Stimulated activated CD8-positive, alpha-beta memory T cell treated with anti-CD3 and anti-CD28 coated beads, Interleukin-4, amount 100 ng/mL, for 24 hours (primary cell): Measurements from ENCODE around the gene STK11.

ENCODE experiments used
- DNase-seq: peaks from one replicate; pipeline ENCODE4 v3.0.0-alpha.2; 2020; ENCODE audit warnings: low read depth

Gene STK11

DNA sequence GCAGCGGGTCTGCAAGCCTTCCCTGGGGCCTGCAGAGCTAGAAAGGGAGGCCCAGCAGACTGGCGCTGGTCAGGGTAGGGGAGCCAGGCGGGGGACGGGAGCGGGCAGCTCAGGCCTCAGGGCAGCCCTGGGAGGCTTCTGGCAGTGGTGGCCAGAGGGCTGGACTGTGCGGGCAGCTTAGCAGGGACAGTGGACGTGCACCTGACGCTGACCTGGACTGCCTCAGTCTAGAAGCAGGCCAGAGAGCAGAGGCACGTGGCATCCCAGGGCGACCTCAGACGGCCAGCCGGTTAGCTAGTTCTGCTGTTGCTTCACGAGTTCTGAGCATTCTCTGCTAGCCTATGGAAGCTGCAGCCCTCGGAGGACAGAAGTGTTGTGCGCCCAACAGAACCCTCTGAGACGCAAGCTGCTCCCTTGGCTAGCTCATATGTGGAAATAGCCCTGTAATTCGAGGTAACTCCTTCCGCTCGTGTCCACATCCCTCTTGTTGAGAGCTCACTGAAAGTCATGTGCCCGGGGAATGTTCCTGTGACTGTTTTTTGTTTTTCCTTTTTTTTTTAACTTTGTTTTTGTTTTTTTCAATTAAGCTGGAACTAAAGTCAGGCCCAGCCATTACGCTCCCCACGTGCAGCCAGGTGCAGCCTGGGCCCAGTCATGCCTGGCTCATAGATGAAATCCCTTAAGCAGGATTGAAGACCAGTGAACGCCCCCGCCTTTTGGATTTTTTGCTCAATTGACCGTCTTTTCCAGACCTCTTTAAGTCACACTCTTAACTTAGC lies 67.9 kb downstream of the STK11 start:
- no peak for DNase-seq

DNA sequence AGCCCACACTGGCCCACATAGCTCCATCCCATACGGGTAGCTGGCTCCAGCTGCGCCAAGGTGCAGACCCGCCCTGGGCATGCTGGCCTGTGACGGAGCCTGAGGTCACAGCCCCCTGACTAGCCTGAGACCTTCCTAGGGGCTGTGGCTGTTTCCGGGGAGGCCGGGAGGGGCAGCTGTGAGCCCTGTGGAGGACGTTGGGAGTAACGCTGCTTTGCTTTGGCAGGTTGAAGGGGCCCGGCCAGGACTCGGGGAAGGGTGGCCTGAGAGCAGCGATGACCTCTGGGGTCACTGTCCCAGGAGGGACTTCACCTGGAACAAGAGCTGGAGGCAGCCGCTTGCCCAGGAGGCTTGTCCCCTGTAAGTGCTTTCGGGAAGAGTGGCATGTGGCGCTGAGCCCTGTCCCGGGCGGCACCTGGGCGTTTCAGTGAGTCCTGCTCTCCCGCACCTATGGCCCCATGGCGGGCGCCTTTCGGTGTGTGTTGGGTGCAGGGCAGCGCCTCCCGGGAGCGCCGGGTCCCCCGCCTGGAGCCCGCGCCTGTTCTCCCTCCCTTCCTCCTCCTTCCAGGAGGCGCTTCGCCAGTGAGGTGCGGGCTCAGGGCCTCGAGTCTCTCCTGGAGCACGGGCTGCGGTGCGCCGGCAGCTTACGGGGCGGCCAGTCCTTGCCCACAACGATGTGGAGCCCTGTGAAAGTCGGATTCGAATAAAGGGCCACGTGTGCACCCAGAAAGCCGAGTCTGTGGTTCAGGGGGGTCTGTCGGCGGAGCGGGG lies 68.7 kb downstream of the STK11 start:
- DNase-seq: no peak

DNA sequence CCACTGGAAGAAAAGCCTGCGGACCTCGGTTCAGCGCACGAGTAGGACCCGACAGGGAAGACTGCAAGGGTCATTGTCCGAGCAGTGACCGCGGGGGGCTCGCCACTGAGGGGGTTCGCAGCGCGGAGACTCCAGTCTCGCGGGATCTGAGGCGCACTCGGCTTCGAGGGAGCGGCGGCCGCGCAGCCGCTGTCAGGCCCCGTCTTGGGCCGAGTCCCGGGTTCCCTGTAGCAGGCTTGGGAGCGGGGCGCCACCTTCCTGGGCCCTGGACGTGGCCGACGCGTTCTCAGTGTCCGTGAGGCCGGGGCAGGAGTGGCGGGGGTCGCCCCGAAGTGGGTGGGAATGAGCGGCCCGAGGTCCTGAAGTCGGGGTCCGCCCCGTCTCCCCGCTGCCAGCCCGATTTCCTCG lies 69.3 kb downstream of the STK11 start:
- no peak for DNase-seq

DNA sequence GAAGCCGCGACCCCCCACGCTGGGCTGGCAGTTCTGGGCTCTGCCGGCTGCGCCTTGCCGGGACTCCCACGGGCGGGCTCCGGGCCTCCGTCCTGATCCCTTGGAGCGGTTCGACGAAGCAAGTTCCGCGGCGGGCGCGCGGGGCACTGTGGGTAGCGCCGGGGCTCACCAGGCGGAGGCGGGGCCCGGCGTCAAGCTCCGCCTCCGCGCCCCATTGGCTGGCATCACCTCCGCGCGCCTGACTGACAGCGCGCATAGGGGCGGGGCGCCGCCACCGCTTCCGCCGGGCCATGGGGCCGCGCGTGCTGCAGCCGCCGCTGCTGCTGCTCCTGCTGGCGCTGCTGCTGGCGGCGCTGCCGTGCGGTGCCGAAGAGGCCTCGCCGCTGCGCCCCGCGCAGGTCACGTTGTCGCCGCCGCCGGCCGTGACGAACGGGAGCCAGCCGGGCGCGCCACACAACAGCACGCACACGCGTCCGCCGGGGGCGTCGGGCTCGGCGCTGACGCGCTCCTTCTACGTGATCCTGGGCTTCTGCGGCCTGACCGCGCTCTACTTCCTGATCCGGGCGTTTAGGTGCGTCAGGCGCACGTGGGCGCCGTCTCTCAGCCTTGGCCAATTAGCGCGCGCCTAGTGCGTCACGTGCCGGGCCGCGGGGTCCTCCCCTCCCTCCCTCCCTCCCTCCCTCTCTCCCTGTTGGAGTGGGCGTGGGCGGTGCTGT lies 69.8 kb downstream of the STK11 start, which contains the start of gene FAM174C:
Gene FAM174C (plus strand): TSS at position 271 of the 716 bp plus-strand sequence. CDS start 20 bp downstream, at position 291.
- peak; percentile 95 for DNase-seq

DNA sequence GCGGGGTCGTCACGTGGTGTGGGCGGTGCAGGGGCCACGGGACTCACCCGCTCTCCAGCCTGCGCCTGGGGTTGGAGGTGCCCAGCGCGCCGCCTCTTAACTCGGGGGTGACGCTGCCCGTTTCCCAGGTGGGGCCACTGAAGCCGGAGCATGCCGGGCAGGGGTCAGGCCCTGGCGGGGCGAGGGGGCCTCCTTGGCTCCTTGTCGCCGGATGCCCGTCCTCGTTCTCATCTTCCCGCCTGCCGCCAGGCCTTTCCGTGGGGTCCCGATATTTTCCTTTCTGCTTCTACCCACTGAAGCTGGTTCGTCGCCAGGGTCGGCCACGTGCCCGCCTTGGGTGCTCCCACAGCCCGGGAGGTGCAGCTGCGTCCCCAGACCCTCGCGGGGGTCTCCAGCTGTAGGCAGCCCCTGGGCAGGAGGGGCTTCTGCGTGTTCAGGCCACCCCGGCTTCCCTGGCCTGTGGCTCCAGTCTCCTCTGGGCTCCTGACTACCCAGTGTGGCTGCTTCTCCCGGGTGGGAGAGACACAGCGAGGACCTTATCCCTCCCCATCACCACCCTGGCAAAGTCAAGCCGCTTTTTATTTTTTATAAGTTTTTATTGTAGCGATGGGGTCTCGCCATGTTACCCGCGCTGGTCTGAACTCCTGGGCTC lies 70.5 kb downstream of the STK11 start:
- DNase-seq: no peak

DNA sequence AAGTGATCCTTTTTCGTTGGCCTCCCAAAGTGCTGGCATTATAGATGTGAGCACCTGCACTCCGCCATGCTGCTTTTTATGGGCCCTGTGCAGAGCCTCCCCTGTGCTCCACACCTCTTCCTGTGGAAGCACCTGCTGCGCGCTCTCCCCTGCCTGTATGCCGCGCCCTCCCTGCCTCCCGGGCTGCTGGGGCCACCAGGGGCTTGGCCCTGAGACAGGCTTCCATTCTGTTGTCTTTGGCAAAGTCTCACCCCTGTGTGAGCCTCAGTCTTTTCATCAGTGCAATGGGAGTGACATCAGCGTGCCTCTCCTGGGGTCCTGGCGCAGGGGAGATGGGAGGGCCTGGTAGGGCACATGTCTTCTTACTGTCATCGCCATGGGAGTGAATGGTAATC lies 71.0 kb downstream of the STK11 start:
- no peak for DNase-seq

DNA sequence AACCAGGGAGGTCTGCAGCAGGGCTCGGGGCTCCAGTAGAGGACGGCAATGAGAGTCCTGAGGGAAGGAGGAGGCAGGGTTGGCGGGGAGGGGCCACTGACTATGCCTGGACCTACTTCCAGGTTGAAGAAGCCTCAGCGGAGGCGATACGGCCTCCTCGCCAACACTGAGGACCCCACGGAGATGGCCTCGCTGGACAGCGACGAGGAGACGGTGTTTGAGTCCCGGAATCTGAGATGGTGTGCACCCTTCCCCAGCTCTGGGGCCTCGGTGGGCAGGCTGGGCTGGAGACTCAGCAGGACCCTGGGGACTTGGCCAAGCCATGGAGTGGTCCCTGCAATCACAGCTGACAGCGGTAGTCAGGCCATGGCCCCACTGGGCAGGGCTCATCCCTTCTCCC lies 71.5 kb downstream of the STK11 start:
- no peak for DNase-seq
